ENCODE results near the gene MYL11.

The MYL11 gene

DNA sequence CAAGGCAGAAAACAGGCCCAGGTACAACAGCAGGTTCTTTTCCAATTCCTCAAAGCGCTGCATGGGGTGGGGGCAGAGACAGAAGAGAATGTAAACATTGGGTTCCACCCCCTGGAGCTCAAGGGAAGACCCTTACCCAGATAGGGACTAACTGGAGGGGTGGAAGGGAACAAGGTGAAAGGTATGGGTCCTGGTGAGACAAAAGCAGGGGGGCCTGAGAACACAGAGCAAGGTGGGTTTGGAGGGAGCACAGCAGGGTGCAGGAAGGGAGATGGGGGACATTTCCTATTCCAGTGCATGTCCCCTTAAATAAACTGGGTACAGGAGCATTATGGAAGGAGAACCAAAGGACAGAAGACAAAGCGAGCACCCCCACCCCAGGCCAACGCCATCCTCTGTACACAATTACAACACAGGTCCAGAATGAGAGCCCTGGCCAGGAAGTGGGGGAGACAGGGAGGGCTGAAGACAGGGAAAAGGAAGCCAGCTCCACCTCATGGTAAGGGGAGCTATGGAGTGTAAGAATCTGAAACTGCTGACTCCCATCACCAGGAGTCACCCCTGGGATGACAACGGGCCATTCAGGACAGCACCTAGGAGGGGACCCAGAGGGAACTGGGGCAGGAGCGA, 17.4 kb upstream of the MYL11 start:
- no peak overlapping the region for H2AFZ ChIP-seq (ENCODE audit: low read depth, low read length)
- H3K4me3 ChIP-seq (ENCODE audit: low read length), result no peak overlapping the region
- H3K9me3 ChIP-seq (ENCODE audit: low read length), result no peaks in the 10 kb centered on the region
- H3K27me3 ChIP-seq (ENCODE audit: insufficient read depth, low read length), result no peaks in the 10 kb centered on the region
- H3K4me1 ChIP-seq (ENCODE audit: insufficient read depth, low read length), result peaks cover 19% of the 10 kb centered on the region
- H3K36me3 ChIP-seq (ENCODE audit: insufficient read depth, low read length), result peaks cover 44% of the 10 kb centered on the region

DNA sequence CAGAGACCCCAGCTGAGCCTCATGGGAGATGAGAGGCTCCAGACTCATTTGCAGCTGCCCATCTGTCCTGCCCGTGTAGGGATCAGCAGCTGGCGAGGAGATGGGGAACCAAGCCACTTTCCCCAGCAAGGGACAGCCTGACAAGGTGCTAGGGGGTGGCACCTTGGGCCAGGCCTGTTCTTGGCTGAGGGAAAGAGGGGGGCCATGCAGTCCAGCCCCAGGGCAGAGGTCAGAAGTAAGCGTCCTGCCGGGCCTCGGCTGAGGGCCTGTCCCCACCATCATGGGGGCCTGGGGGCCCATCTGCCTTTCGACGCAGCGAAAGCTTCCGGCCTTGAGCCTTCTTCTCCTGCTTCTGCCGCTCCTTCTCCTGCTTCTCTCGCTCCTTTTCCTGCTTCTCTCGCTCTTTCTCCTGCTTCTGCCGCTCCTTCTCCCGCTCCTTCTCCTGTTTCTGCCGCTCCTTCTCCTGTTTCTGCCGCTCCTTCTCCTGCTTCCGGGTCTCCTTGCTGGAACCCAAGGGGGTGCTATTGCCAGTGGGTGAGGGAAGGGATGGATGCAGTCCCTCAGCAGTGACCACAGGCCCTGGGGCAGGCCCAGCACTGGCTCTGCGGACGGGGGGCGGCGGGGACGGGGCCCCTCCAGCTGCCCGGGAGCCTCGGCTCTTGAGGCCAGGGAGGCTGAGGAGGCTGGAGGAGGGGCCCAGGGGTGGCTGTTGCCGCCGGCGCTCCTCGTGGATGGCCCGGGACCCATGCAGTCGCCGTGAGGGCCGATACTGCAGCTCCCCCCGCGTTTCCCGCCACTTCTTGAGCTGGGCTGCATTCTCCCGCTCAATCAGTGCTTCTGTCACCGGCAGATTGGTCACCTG, 16.7 kb upstream of the MYL11 start:
- Histone ChIP-seq H3K27me3 (ENCODE audit: insufficient read depth, low read length) (no peaks in the 10 kb centered on the region), H3K9me3 (ENCODE audit: low read length) (no peaks in the 10 kb centered on the region), H3K4me3 (ENCODE audit: low read length) (no peak overlapping the region), H2AFZ (ENCODE audit: low read depth, low read length) (no peak overlapping the region), H3K4me1 (ENCODE audit: insufficient read depth, low read length) (peaks cover 19% of the 10 kb centered on the region), H3K36me3 (ENCODE audit: insufficient read depth, low read length) (peaks cover 41% of the 10 kb centered on the region)

DNA sequence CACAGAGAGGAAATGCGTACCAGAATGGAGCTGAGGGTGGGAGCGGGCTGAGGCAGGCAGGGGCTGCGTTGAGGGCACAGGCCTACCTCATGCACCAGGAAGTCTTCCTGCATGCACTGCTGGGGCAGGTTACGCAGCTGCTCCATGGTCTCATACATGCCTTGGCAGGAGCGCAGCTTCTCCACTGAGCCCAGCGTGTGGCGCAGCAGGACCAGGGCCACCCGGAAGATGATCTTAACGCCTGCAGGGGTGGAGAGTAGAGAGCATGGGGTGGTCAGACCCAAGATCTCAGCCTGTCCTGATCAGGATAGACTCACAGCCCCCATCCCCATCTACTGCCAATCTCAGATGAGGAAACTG, 16.0 kb upstream of the MYL11 start:
- Histone ChIP-seq H3K27me3 (ENCODE audit: insufficient read depth, low read length) (no peaks in the 10 kb centered on the region), H3K36me3 (ENCODE audit: insufficient read depth, low read length) (peaks cover 35% of the 10 kb centered on the region), H3K4me1 (ENCODE audit: insufficient read depth, low read length) (peaks cover 19% of the 10 kb centered on the region), H3K4me3 (ENCODE audit: low read length) (no peak overlapping the region), H3K9me3 (ENCODE audit: low read length) (no peaks in the 10 kb centered on the region), H2AFZ (ENCODE audit: low read depth, low read length) (no peak overlapping the region)

DNA sequence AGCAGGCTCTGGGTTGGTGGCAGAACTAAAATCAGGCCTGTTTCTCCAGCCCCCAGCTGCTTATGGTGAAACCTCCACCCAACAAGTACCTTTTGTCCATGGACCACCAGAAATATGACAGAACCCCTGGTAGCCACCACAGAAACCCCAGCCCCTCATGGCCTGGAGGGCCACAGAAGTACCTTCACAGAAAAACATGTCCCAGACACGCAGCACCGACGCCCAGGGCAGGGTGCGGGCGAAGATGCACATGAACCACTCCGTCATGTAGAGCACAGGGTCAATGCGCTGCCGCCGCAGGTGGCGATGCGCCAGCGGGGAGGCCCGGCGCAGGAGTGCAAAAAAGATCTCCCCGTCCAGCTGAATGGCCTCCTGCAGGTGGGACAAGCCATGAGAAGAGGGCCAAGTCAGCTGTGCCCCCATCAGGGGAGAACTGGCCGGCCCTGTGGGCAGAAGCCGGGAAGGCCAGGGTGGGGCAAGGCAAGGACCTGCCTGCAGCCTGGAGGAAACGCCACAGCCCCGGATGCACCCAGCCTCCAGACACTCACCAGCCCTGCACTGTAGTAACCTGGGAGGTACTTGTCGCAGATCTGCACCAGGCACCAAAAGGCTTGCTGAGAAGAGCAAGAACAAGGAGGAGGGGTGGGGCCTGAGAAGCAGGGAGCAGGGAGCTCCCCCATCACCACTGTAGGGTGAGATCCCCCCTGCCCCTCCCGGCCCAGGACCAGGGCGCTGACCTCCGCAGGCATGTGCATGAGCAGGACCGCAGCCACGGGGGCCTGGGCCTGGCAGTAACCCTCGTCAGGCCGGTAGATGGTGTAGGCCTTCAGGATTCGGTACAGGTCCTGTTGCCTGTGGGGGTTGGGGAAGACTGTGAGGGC, 15.4 kb upstream of the MYL11 start:
- no peak overlapping the region for H3K4me3 ChIP-seq (ENCODE audit: low read length)
- peaks cover 30% of the 10 kb centered on the region for H3K36me3 ChIP-seq (ENCODE audit: insufficient read depth, low read length)
- H3K4me1 ChIP-seq (ENCODE audit: insufficient read depth, low read length), result peaks cover 14% of the 10 kb centered on the region
- H3K9me3 ChIP-seq (ENCODE audit: low read length), result no peaks in the 10 kb centered on the region
- H2AFZ ChIP-seq (ENCODE audit: low read depth, low read length), result no peak overlapping the region
- no peaks in the 10 kb centered on the region for H3K27me3 ChIP-seq (ENCODE audit: insufficient read depth, low read length)

DNA sequence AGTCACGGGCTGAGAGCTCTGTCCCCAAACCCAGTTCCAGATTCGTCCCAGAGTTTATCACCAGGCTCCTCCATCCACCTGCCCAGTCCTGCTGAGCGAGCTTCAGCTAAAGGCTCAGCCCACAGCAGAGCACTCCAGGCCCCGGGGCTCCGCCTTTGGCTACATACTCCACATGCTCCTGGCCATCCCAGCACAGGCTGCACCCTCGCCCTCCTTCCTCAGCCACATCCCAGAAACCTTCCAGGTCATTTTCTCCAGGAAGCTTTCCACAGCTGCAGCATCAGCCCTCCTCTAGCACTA, 14.8 kb upstream of the MYL11 start:
- H3K36me3 ChIP-seq (ENCODE audit: insufficient read depth, low read length), result peaks cover 30% of the 10 kb centered on the region
- no peak overlapping the region for H2AFZ ChIP-seq (ENCODE audit: low read depth, low read length)
- no peaks in the 10 kb centered on the region for H3K27me3 ChIP-seq (ENCODE audit: insufficient read depth, low read length)
- H3K9me3 ChIP-seq (ENCODE audit: low read length), result no peaks in the 10 kb centered on the region
- H3K4me3 ChIP-seq (ENCODE audit: low read length), result no peak overlapping the region
- H3K4me1 ChIP-seq (ENCODE audit: insufficient read depth, low read length), result peaks cover 10% of the 10 kb centered on the region

DNA sequence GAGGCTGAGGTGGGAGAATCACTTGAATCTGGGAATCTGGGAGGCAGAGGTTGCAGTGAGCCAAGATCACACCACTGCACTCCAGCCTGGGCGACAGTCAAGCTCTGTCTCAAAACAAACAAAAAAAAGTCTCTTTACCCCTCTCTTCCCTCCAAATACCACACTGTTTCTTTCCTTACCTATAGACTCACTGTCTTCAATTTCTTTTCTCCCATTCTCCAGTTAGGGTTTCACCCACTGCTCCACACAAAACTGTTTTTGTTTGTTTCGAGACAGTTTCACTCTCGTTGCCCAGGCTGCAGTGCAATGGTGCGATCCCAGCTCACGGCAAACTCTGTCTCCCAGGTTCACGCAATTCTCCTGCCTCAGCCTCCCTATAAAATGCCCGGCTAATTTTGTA, 13.4 kb upstream of the MYL11 start:
- no peaks in the 10 kb centered on the region for H3K9me3 ChIP-seq (ENCODE audit: low read length)
- no peak overlapping the region for H3K4me3 ChIP-seq (ENCODE audit: low read length)
- H3K4me1 ChIP-seq (ENCODE audit: insufficient read depth, low read length), result peaks cover 5% of the 10 kb centered on the region
- H3K36me3 ChIP-seq (ENCODE audit: insufficient read depth, low read length), result peaks cover 36% of the 10 kb centered on the region
- H2AFZ ChIP-seq (ENCODE audit: low read depth, low read length), result no peak overlapping the region
- H3K27me3 ChIP-seq (ENCODE audit: insufficient read depth, low read length), result no peaks in the 10 kb centered on the region

DNA sequence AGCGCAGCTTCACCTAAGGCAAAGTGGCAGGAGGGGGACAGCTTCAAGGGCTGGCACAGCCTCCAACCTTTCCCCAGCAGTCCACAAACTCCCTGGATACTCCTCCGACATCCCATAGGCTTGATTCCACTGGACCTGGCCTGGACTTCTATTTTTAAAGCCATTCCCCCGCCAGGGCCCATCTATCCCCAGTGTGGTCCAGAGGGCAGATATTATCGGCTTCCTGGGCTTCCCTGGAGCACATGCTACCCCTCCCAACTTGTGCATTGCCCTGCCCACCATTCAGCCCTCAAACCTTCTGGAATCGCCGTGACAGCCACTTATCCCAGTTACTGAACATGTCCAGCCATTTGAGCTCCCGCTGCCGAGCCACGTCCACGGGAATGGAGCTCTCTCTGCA, 9.4 kb upstream of the MYL11 start:
- no peak overlapping the region for H3K4me3 ChIP-seq (ENCODE audit: low read length)
- no peaks in the 10 kb centered on the region for H3K27me3 ChIP-seq (ENCODE audit: insufficient read depth, low read length)
- H2AFZ ChIP-seq (ENCODE audit: low read depth, low read length), result no peak overlapping the region
- peaks cover 14% of the 10 kb centered on the region for H3K36me3 ChIP-seq (ENCODE audit: insufficient read depth, low read length)
- peaks cover 23% of the 10 kb centered on the region for H3K4me1 ChIP-seq (ENCODE audit: insufficient read depth, low read length)
- H3K9me3 ChIP-seq (ENCODE audit: low read length), result no peaks in the 10 kb centered on the region

DNA sequence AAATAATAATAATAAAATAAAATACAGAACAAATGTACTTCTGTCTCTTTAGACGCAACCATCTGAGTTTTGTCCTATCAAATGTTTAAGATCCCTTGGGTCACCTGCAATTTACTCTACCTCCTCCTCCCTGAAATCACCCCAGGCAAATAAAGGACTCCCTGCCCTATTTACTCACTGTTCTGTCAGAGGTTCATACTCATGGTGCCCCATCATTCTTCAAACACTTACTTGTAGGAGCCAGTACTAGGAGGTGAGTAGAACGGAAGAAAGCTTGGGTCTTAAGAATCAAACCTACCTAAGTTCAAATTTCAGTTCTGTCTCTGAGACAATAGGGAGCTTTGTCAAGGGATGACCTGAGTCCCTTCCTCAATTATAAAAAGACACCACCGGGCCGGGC, 8.1 kb upstream of the MYL11 start:
- Histone ChIP-seq H3K9me3 (ENCODE audit: low read length) (no peaks in the 10 kb centered on the region), H3K36me3 (ENCODE audit: insufficient read depth, low read length) (peaks cover 14% of the 10 kb centered on the region), H2AFZ (ENCODE audit: low read depth, low read length) (no peak overlapping the region), H3K27me3 (ENCODE audit: insufficient read depth, low read length) (no peaks in the 10 kb centered on the region), H3K4me3 (ENCODE audit: low read length) (no peak overlapping the region), H3K4me1 (ENCODE audit: insufficient read depth, low read length) (peaks cover 26% of the 10 kb centered on the region)

DNA sequence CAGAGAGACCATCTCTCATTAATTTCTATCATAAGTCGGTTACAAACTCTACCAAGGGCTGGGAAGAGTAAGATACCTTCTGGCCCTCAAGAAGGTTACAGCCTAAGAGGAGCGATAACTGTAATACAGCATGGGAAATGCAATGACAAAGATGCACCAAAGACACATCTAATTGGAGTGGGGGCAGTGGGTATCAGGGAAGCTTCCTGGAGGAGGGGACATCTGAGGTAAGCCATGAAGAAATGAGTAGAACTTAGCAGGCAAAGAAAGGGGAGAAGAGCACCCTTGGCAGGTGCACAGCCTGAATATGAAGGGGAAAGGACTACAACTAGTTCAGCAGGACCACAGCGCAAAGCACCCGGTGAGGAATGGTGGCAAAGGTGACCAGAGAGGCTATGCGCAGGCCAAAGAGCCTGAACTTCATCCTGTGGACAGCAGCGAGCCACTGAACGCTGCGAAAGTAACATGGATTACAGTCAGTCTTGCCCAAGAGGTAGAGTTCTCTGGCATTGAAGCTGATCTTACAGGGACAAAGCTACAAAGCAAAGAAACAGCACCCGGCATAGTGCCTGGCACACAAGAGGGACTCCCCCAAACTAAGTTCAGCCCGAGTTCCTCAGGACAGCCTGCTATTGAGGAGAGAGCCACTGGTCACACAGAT, 7.1 kb upstream of the MYL11 start:
- Histone ChIP-seq H3K36me3 (ENCODE audit: insufficient read depth, low read length) (peaks cover 10% of the 10 kb centered on the region), H3K4me3 (ENCODE audit: low read length) (peak overlapping the region; percentile 56), H3K4me1 (ENCODE audit: insufficient read depth, low read length) (peaks cover 30% of the 10 kb centered on the region), H3K27me3 (ENCODE audit: insufficient read depth, low read length) (no peaks in the 10 kb centered on the region), H2AFZ (ENCODE audit: low read depth, low read length) (no peak overlapping the region), H3K9me3 (ENCODE audit: low read length) (no peaks in the 10 kb centered on the region)

DNA sequence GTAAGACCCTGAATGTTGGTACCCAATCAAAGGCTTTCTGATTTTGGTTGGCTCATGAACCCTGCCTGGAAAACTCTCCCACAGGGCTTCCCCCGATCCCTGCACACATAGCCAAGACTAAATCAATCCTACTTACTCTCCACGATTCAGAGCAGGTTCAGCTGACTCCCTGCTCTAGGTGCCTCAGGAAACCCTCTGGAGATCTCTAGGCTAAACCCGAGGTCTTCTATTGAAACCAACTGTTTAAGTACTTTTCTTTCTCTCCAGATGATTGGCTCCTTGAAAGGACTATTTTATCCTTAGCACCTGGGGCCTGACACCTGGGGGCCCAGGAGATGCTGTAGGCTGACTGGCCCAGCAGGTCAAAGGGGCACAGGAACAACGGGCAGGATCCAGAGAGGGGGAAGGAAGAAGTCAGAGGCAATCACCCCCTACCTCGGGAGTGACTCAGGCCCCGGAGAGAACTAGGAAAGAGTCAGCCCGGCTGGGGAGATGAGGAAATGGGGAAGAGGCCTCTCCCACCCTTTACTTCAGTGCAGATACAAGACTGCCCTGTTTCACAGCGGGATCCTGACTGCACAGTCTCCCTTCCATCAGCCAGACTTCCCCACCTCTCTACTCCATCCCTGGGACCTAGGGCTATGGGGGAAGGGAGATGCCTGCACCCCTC, 6.3 kb upstream of the MYL11 start:
- Histone ChIP-seq H3K27me3 (ENCODE audit: insufficient read depth, low read length) (no peaks in the 10 kb centered on the region), H3K36me3 (ENCODE audit: insufficient read depth, low read length) (peaks cover 9% of the 10 kb centered on the region), H2AFZ (ENCODE audit: low read depth, low read length) (no peak overlapping the region), H3K9me3 (ENCODE audit: low read length) (no peaks in the 10 kb centered on the region), H3K4me1 (ENCODE audit: insufficient read depth, low read length) (peaks cover 30% of the 10 kb centered on the region), H3K4me3 (ENCODE audit: low read length) (peak overlapping the region; percentile 56)

DNA sequence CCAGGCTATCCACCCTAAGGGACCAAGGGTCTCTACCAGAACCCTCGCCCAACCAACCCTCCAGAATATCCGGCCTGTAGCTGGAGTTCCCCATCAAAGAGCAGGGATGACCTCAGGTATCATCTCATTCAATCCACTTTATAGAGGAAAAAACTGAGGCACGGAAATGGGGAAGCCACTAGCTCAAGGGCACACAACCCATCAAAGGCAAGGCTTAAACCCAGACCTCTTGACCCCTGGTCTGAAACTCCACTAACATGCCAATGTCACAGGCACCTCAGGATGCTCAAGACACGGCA, 5.9 kb upstream of the MYL11 start:
- Histone ChIP-seq H3K4me3 (ENCODE audit: low read length) (peak overlapping the region; percentile 56), H3K4me1 (ENCODE audit: insufficient read depth, low read length) (peaks cover 30% of the 10 kb centered on the region)

DNA sequence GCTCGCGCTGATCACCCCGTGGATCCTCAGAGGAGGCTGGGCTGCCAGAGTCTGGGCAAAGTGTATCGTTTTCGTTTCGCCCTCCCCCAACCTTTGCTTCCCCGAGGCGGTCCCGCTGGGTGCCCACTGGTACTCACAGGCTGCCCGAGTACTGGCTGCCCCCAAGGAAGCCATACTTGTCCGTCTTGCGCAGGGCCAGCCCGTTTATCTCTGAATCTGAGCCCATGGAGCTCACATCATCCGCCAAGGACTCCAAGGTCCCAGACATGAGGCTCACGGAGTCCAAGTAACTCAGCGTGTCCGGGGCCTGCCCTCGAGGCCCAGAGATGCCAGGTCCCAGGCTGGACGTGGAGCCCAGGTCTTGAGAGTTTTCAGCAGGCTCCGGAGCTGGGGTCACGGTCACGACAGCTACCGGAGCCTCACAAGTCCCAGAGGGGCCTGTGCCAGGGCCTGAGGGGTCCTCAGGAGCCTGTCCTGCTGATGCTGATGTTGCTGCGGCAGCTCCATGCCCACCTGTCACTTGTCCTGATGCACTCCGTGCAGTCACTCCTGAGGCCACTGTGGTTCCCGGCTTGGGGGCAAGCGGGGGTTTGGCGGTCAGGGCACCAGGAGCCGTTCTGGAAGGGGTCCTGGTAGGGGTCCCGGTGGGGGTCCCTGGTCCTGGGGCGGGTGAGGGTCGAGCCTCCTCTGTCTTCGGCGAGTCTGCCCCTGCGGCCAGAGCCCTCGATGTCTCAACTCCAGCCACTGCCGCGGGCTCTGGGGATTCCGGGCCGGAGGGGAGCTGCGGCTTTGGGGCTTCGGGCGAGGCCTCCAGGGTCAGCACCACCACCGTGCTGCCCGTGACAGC, 5.3 kb upstream of the MYL11 start:
- H3K36me3 ChIP-seq (ENCODE audit: insufficient read depth, low read length), result peaks cover 9% of the 10 kb centered on the region

More for the DNA sequence above, 5.9 kb upstream of the MYL11 start:
- no peaks in the 10 kb centered on the region for H3K9me3 ChIP-seq (ENCODE audit: low read length)
- no peaks in the 10 kb centered on the region for H3K27me3 ChIP-seq (ENCODE audit: insufficient read depth, low read length)
- H3K36me3 ChIP-seq (ENCODE audit: insufficient read depth, low read length), result peaks cover 9% of the 10 kb centered on the region
- H2AFZ ChIP-seq (ENCODE audit: low read depth, low read length), result no peak overlapping the region

More for the DNA sequence above, 5.3 kb upstream of the MYL11 start:
- Histone ChIP-seq H3K9me3 (ENCODE audit: low read length) (no peaks in the 10 kb centered on the region), H3K27me3 (ENCODE audit: insufficient read depth, low read length) (no peaks in the 10 kb centered on the region), H2AFZ (ENCODE audit: low read depth, low read length) (peak overlapping the region; percentile 18), H3K4me3 (ENCODE audit: low read length) (peak overlapping the region; percentile 56), H3K4me1 (ENCODE audit: insufficient read depth, low read length) (peaks cover 30% of the 10 kb centered on the region)
